Nephron progenitor cell (in vitro differentiated cells): ENCODE data around the gene CNTNAP5.

Experiments
- DNase-seq: peaks from one replicate; pipeline ENCODE4 v3.0.0; 2021
- H3K27ac Mint-ChIP-seq: 2 replicates; pipeline ENCODE4 v1.8.0; 2021; ENCODE audit warnings: mild to moderate bottlenecking, moderate library complexity, mixed read lengths
- H3K27me3 Mint-ChIP-seq: 2 replicates; pipeline ENCODE4 v1.8.0; 2021; ENCODE audit warnings: mild to moderate bottlenecking, low read depth, mixed read lengths; ENCODE audit not compliant: poor library complexity
- H3K36me3 Mint-ChIP-seq: 2 replicates; pipeline ENCODE4 v1.8.0; 2021; ENCODE audit warnings: low read depth, mixed read lengths
- H3K4me1 Mint-ChIP-seq: 2 replicates; pipeline ENCODE4 v1.8.0; 2021; ENCODE audit warnings: mixed read lengths
- H3K4me3 Mint-ChIP-seq: 2 replicates; pipeline ENCODE4 v1.8.0; 2021; ENCODE audit warnings: mild to moderate bottlenecking, moderate library complexity, mixed read lengths
- H3K9me3 Mint-ChIP-seq: 2 replicates; pipeline ENCODE4 v1.8.0; 2021; ENCODE audit warnings: mild to moderate bottlenecking, moderate library complexity, mixed read lengths
- CTCF ChIP-seq: fragments of 200-600 bp; sonication (generic); IDR thresholded peaks from 2 replicates; pipeline ENCODE4 v1.5.0; 2021; ENCODE audit warnings: antibody characterized with exemption

The CNTNAP5 gene

GRCh38 chr2:124136110-124136509, 111.0 kb downstream of the CNTNAP5 start:
- Mint-ChIP-seq H3K4me3 (no peak overlapping the region), H3K9me3 (peaks cover 8% of the 10 kb centered on the region), H3K36me3 (no peaks in the 10 kb centered on the region), H3K27me3 (no peaks in the 10 kb centered on the region), H3K4me1 (no peaks in the 10 kb centered on the region), H3K27ac (no peak overlapping the region)
- no peak for TF ChIP-seq CTCF
- DNase-seq: no peak

- no peak overlapping the region for H3K4me3 Mint-ChIP-seq
- no peak for TF ChIP-seq CTCF
- H3K27ac Mint-ChIP-seq: no peak overlapping the region
- H3K4me1 Mint-ChIP-seq: no peaks in the 10 kb centered on the region
- no peaks in the 10 kb centered on the region for H3K27me3 Mint-ChIP-seq
- H3K36me3 Mint-ChIP-seq: no peaks in the 10 kb centered on the region
- H3K9me3 Mint-ChIP-seq: peaks cover 8% of the 10 kb centered on the region
- DNase-seq: no peak
Measured at GRCh38 chr2:124138076-124138475, 113.0 kb downstream of the CNTNAP5 start.

GRCh38 chr2:124145982-124146381, 120.9 kb downstream of the CNTNAP5 start:
- no peaks in the 10 kb centered on the region for H3K36me3 Mint-ChIP-seq
- no peaks in the 10 kb centered on the region for H3K9me3 Mint-ChIP-seq
- no peaks in the 10 kb centered on the region for H3K27me3 Mint-ChIP-seq
- DNase-seq: no peak
- H3K4me3 Mint-ChIP-seq: no peak overlapping the region
- no peaks in the 10 kb centered on the region for H3K4me1 Mint-ChIP-seq
- H3K27ac Mint-ChIP-seq: no peak overlapping the region
- TF ChIP-seq CTCF: no peak

- TF ChIP-seq CTCF: no peak
- Mint-ChIP-seq H3K27me3 (peaks cover 1% of the 10 kb centered on the region), H3K36me3 (no peaks in the 10 kb centered on the region), H3K4me3 (no peak overlapping the region), H3K27ac (no peak overlapping the region), H3K9me3 (no peaks in the 10 kb centered on the region), H3K4me1 (no peaks in the 10 kb centered on the region)
- DNase-seq: no peak
Measured at GRCh38 chr2:124147552-124147951, 122.5 kb downstream of the CNTNAP5 start.

- TF ChIP-seq CTCF: no peak
- H3K27ac Mint-ChIP-seq: no peak overlapping the region
- no peak for DNase-seq
- H3K4me1 Mint-ChIP-seq: no peaks in the 10 kb centered on the region
- H3K4me3 Mint-ChIP-seq: no peak overlapping the region
- peaks cover 4% of the 10 kb centered on the region for H3K27me3 Mint-ChIP-seq
- H3K9me3 Mint-ChIP-seq: no peaks in the 10 kb centered on the region
- H3K36me3 Mint-ChIP-seq: no peaks in the 10 kb centered on the region
Measured at GRCh38 chr2:124149571-124149970, 124.5 kb downstream of the CNTNAP5 start.

GRCh38 chr2:124151691-124152090, 126.6 kb downstream of the CNTNAP5 start:
- H3K27ac Mint-ChIP-seq: no peak overlapping the region
- peaks cover 9% of the 10 kb centered on the region for H3K27me3 Mint-ChIP-seq
- no peaks in the 10 kb centered on the region for H3K4me1 Mint-ChIP-seq
- H3K4me3 Mint-ChIP-seq: no peak overlapping the region
- no peak for DNase-seq
- no peaks in the 10 kb centered on the region for H3K9me3 Mint-ChIP-seq
- TF ChIP-seq CTCF: no peak
- no peaks in the 10 kb centered on the region for H3K36me3 Mint-ChIP-seq
